GM19043 (cell line): ENCODE results near the gene ACVR1B.
A peak's percentile ranks its signal among the peaks of the same experiment; 100 is the strongest.

ENCODE experiments used
- ATAC-seq: cut with Tn5 transposase; IDR thresholded peaks from one replicate; pipeline ENCODE4 v1.9.1; 2021; ENCODE audit warnings: low read depth; ENCODE audit not compliant: unreplicated experiment

Gene ACVR1B

DNA sequence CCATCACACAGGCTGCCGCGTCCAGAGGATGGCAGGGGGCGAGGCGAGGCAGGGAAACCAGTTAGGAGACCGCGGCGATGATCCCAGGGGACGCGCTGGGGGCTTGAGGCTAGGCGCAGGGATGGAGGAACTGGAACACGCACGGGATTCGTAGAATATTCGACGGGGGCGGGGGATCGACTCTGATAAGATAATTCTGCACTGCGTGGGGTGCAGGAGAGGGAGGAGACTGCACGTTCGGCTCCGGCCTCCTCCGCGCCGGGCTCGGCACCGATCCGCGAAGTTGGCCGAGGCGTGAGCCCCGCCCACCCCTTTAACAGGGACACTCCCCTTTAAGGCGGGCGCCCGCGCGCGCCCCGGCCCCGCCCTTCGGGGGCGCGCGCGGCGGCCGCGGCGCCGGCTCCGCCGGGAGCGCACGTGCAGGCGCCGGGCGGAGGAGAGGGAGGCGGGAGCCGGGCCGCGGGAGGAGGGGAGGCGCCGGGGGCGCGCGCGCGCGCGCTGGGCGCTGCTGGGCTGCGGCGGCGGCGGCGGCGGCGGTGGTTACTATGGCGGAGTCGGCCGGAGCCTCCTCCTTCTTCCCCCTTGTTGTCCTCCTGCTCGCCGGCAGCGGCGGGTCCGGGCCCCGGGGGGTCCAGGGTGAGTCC lies at the start of gene ACVR1B:
Gene ACVR1B, plus strand, starts transcription at position 501 of the 644 bp plus-strand sequence. Its CDS starts 45 bp downstream, at position 546.
- ATAC-seq: peak; percentile 81

- ATAC-seq: no peak
Observed at GRCh38 chr12:51901881-51902280, 49.6 kb upstream of the ACVR1B start.

- ATAC-seq: no peak
Observed at GRCh38 chr12:51904951-51905470, 46.5 kb upstream of the ACVR1B start.

DNA sequence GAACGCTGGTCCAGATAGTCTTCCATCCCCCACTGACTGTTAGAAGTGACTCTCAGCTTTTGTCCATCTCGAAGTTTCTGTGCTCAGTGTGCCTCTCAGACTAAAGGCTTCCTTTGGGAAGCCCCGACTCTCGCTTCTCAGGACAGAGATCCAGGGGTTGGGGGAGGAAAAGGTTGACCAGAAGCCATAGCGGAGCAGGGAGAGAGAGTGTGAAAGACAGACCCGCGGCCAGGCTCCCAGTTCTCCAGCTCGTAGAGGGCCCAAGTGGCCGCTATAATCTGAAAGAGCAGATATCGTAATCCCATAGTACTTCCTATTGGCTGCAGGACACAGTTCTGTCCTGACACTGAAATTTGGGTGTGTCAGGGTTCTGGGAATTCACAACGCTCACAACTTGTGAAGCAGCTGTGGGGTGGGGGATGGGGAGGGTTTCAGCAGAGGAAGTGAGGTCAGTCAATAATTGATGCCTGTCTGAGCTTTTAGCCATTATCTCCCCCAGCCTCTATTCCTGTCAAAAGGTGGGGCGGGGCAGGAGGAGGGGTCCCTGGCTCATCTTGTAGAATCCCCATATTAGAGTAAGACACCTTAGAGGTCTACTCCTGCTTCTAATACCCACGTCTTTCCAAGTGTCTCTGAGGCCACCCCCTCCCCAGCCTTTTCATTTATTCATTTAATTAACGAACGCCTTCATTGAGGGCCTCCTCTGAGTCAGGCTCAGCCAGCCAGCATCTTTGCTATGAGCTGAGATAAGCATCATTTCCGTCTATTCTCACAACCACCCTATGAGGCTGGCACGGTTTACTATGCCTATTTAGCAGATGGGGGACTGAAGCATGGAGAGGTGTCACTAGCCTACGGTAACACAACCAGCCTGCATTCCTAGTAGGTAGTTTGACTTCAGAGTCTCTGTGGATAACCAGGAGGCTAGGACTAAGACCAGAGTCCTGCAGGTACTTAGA lies 45.7 kb upstream of the ACVR1B start:
- no peak for ATAC-seq

DNA sequence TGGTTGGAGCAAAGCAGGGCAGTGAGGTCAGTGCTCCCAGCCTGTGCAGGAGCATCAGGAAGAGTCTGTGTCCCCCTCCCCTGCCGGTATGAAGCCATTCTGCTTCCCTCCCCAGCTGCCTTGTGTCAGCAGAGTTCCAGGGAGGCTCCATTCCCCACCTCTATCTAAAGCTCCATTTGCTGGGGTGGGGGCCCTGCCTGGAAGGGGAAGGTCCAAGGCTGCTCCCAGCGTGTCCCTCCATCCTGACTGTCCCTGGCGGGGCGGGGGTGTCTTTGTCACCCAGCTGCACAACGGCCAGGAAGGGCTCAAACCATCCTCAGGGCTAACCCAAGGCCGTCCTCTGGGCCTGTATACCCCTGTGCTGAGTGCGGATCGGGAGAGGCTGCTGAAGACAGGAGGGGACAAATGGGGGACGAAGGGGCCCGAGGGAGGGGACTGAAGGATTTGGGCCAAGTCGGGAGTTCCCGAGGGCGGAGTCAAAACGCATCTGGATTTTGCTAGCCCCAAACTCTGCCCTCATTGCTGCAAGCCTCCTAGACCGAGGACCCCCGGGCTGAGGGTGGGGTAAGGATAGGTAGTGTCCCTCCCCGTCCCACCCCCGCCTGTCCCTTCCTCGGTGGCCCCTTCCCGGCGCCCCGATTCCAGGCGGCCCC lies 44.9 kb upstream of the ACVR1B start:
- no peak for ATAC-seq

DNA sequence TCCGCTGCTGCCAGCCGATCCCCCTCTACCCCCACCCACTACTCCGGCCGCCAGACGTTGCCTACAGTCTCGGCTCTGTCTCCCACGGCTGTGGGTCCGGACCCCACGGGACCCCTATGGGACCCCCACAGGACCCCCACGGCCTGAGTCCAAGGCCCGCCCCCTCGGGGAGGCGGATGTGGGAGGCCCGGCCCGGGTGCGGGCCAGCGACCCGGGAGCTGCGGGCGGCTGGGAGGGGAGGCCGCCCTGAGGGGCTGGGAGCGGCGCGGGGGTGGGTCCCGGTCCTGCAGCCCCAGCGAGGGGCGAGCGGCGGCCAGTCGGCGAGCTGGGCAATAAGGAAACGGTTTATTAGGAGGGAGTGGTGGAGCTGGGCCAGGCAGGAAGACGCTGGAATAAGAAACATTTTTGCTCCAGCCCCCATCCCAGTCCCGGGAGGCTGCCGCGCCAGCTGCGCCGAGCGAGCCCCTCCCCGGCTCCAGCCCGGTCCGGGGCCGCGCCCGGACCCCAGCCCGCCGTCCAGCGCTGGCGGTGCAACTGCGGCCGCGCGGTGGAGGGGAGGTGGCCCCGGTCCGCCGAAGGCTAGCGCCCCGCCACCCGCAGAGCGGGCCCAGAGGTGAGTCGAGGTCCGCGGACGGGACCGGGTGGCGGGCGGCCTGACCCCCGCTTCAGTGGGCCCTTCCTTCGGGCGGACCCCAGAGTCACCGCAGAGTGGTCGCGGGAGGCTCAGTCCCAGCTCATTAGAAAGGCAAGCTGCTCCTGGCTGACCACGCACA lies 44.2 kb upstream of the ACVR1B start, which contains the start of gene ACVRL1:
Gene ACVRL1, plus strand, starts transcription at position 422 of the 773 bp plus-strand sequence. CDS start 4,971 bp downstream, outside the sequence.
- no peak for ATAC-seq

DNA sequence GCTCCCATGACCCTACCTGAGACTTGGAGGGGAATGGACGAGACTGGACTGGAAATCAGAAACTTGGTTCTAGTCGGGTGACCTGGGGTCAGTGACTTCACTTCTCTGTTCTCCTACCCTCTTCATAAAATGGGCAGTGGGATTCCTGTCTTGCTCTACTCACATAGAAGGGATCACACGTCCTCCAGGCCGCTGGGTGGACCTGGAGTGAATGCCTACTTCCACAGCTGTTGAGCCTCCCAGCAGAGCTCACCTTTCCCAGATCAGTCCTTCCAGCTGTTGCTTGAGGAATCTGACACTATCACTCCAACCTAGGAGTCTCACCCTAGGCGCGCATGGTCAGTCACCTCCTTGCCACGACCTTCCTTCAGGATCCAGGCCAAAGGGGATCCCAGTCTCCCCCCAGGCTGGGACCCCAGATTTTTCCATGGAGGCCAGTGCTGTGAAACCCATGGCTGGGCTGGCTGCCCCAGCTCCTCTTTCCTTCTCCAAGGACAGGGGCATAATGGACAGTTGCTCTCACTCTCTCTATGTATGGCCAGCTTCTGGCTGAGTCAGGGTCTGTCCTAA lies 43.6 kb upstream of the ACVR1B start:
- ATAC-seq: no peak

GRCh38 chr12:51908876-51909592 lies 42.5 kb upstream of the ACVR1B start:
- no peak for ATAC-seq

DNA sequence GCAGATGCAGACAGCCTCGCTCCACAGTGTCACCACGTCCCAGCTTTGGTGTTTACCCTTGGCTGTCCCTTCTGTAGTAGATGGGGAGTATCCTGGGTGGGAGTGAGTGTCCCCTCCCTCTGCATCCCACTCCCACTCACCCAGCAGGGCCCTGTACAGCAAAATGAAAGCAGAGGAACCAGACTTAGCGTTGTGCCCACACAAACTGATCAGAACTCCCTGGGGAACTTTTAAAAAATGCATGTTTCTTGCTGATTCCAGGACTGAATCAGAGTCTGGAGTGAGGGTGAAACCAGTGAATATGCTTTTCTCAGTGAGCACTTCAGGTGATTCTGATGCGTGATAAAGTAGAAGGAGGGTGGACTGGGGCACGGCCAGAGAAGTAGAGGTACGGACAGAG lies 41.3 kb upstream of the ACVR1B start:
- ATAC-seq: no peak

- no peak for ATAC-seq
Observed at GRCh38 chr12:51910691-51911090, 40.8 kb upstream of the ACVR1B start.

GRCh38 chr12:51911307-51911706 lies 40.2 kb upstream of the ACVR1B start:
- ATAC-seq: no peak

DNA sequence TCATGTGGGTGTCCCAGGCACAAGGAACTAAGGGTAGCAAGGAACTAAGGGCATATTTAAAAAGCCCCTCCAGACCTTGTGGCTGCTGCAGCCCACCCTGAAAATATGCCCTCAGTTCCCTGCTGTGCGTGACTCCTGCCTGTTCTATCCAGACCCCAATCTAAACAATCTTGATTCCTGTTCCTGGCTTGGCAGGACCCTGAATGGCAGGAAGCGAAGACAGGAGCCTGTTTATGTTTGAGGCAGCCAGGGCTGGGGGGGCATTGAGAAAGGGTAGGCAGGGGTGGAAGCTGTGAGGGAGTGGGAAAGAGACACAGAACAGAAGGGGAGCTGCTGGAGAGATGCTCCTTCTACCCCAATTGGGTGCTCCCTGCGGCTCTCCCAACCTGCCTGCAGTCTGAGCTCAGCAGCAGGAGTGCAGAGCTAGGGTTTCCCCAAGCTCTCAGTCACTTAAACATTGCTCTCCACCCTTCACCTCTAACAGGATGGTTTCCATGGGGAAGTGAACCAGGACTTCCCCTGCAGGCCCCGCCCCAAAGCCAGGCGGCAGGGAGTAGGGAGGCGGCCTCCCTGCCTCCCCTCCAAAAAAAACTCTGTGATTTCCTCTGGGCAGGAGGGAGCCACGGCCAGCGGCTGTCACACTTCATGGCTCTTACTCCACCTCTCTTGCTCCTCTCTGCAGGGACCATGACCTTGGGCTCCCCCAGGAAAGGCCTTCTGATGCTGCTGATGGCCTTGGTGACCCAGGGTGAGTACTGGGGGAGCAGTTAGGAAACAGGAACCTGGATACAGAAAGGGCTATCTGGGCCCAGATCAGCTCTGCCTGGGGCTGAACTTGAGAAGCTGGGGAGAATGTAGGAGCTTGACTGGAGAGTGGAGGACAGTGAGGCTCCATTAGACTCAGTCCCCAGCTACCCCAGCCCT lies 39.4 kb upstream of the ACVR1B start:
- no peak for ATAC-seq

GRCh38 chr12:51913071-51914033 lies 38.1 kb upstream of the ACVR1B start:
- ATAC-seq: no peak

DNA sequence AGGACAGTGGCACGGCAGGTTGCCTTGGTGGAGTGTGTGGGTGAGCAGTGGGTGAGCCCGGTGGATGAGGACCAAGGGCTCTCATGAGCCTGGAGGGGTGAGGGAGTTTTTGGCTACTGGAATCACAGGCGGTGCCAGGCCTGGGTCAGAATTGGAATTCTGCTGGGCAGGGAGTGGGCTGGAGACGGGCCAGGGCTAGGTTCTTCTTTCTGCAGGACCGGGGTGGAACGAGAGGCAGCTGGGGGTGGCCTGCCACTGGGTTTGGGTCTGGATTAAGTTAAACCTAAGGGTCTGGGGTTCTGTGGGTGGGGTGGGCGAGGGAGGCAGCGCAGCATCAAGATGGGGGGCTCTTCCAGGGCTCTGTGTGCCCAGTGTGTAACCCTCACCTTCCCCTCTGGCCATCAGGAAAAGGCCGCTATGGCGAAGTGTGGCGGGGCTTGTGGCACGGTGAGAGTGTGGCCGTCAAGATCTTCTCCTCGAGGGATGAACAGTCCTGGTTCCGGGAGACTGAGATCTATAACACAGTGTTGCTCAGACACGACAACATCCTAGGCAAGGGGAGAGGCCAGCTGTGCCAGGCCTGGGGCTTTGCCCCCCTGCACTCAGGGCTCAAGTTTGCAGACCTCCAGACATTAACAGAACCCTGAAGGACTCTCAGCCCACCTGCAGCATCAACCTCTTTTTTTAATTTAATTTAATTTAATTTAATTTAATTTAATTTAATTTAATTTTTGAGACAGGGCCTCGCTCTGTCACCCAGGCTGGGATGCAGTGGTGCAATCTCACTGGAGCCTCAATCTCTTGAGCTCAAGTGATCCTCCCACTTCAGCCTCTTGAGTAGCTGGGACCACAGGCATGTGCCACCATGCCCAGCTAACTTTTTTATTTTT lies 37.2 kb upstream of the ACVR1B start:
- no peak for ATAC-seq

- no peak for ATAC-seq
Observed at GRCh38 chr12:51915003-51915625, 36.4 kb upstream of the ACVR1B start.

GRCh38 chr12:51915951-51916350 lies 35.5 kb upstream of the ACVR1B start:
- no peak for ATAC-seq
